AG04449 (cell line): Measurements from ENCODE around the gene MEP1B.
"Not testable (repeated sequence)": the region's sequence is repeated elsewhere in the genome, so short reads cannot be mapped to it uniquely, and the experiment has no call there.

Experiments
- CTCF ChIA-PET: fragments of 350-600 bp; formaldehyde crosslinking; extraction: SDS; loops from one replicate; lab custom pipeline; 2021; ENCODE audit warnings: antibody characterized with exemption; lab: Yijun Ruan, JAX
- POLR2A ChIA-PET: fragments of 400-600, 350-600 bp; formaldehyde crosslinking; extraction: SDS; loops from one replicate; lab custom pipeline; 2020; ENCODE audit warnings: antibody characterized with exemption, inconsistent platforms; lab: Yijun Ruan, JAX
- DNase-seq: peaks from one replicate; pipeline ENCODE4 v3.0.0-alpha.2; 2010; ENCODE audit warnings: low read depth, low spot score
- H3K4me3 ChIP-seq: 2 replicates; pipeline ENCODE4 v1.5.1; 2011; ENCODE audit warnings: low read depth, mild to moderate bottlenecking, control low read depth, low read length
- TF ChIP-seq, protein P1 (sequence below): IDR thresholded peaks from one replicate; pipeline ENCODE4 v1.5.1; 2011; ENCODE audit warnings: mild to moderate bottlenecking, moderate library complexity, low read length, control low read depth, inconsistent platforms; ENCODE audit not compliant: insufficient read depth; ENCODE audit errors: missing control alignments

The MEP1B gene

DNA sequence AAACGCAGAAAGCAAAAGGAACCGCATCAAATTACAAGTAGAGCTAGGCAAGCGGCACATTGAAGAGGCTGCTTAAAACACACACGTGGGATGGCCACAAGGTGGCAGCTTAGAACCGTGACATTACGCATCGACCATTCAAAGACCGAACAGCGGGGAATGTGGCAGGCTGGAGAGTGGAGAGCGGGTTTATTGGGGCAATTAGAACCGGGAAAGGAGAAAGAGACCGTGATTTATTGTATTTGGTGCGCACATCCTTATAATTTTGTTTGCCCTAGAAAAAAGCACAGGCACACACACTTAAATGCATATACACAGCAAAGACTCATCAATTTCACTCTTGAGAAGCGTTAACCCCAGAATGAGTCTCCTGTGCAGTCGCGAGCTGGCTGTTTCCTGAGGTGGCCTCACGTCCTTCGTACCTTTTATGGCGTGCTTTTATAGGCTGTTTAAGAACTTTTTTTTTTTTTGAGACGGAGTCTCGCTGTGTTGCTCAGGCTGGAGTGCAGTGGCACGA lies 31.7 kb upstream of the MEP1B start:
- H3K4me3 ChIP-seq: peak overlapping the region; percentile 38
- peak; percentile 46 for DNase-seq
- TF ChIP-seq, protein P1, sequence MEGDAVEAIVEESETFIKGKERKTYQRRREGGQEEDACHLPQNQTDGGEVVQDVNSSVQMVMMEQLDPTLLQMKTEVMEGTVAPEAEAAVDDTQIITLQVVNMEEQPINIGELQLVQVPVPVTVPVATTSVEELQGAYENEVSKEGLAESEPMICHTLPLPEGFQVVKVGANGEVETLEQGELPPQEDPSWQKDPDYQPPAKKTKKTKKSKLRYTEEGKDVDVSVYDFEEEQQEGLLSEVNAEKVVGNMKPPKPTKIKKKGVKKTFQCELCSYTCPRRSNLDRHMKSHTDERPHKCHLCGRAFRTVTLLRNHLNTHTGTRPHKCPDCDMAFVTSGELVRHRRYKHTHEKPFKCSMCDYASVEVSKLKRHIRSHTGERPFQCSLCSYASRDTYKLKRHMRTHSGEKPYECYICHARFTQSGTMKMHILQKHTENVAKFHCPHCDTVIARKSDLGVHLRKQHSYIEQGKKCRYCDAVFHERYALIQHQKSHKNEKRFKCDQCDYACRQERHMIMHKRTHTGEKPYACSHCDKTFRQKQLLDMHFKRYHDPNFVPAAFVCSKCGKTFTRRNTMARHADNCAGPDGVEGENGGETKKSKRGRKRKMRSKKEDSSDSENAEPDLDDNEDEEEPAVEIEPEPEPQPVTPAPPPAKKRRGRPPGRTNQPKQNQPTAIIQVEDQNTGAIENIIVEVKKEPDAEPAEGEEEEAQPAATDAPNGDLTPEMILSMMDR: peak; percentile 86
- POLR2A ChIA-PET: no interaction called here
- CTCF ChIA-PET: interaction anchor here (0.5 to 10.8 kb wide), 23 partner anchors 9 to 1269 kb away, joined by 3 to 162 read pairs (median 3); partner anchors contain the start of gene GAREM1

DNA sequence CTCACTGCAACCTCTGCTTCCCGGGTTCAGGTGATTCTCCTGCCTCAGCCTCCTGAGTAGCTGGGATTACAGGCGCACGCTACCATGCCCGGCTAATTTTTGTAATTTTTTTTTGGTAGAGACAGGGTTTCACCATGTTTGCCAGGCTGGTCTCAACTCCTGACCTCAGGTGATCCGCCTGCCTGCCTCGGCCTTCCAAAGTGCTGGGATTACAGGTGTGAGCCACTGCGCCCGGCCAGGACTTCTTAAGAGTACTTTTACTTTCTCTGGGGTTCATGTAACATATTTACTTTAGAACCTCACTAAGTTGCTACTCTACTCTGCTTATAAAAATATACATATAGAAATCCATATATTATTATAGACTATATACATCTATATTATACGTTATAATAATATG lies 31.2 kb upstream of the MEP1B start:
- POLR2A ChIA-PET, H3K4me3 ChIP-seq, DNase-seq: not testable (repeated sequence)
- CTCF ChIA-PET: interaction anchor here (0.5 to 10.8 kb wide), 15 partner anchors 8 to 642 kb away, joined by 3 to 162 read pairs (median 5); partner anchors contain the start of gene GAREM1

DNA sequence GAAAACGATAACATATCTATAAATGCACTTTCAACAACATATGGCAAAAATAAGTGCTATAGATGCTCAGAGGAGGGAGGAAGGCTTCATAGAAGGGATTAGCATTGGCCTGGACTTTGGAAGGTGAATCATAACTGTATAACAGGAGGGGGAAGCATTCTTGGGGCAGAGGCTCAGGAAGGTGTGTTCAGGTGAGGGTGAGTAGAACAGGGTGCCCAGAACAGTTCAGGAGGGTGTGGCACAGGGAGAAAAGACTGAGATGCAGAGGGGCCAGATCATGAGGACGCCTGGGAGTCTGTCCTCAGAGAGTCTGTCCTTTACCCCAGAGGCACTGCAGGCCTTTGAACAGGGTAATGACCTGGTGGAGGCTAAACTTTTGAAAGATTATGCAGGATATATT lies 29.3 kb upstream of the MEP1B start:
- CTCF ChIA-PET: interaction anchor here (0.6 to 10.8 kb wide), 3 partner anchors 392 to 451 kb away, joined by 3 to 162 read pairs (median 4); no protein-coding TSS in a partner anchor
- TF ChIP-seq, protein P1: no peak
- no peak for DNase-seq
- H3K4me3 ChIP-seq: no peak overlapping the region
- POLR2A ChIA-PET: no interaction called here

DNA sequence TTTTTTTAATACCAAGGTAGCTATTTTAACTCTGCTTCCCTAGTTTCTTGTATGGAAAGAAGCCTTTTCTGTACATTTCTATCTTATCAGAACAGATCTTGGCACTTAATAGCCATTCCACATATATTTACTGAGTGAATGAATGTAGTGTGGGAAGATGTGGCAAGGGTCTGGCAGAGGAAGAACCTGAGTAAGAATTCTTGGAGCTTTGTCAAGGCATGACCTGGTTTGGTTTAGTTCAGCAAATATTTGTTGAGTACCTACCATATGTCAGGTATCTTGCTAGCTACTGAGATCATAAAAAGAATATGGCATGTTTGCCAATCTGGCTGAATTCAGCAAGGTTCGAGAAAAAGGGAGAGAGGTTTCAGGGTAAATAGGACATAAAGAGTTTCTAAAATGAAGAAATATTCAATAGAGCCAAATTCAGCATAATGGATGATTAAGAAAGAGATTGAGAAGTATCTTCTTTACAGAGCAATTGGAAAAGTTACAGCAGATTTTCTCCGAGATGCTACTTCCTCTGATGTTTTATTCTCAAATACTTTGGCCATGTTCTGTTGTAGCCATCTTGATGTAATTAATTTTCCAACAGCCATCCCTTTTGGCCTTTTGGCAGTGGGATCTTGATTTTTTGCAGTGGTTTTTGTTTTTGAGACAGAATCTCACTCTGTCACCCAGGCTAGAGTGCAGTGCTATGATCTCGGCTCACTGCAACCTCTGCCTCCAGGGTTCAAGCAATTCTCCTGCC lies 21.7 kb upstream of the MEP1B start:
- DNase-seq: no peak

DNA sequence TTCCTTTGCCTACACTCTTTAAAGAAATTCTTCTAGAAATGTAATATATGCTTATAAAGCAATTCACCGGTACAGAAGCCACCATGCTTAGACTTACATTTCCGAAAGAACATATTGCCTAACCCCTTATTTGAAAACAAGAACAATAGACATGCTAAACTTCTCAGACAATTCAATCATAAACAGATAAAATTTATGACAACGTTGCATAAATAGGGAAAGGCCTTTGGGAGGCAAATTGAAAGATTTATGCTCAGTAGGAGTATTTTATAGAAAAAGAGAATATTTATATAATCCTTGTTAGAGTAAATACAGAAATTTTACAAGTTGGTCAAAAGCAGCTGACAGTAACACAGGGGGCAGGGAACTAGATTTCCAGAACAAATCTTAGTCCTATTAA lies 16.2 kb upstream of the MEP1B start:
- TF ChIP-seq, protein P1: no peak
- ChIA-PET CTCF (no interaction called here), POLR2A (no interaction called here)
- no peak overlapping the region for H3K4me3 ChIP-seq
- no peak for DNase-seq

More for the DNA sequence above, 21.7 kb upstream of the MEP1B start:
- H3K4me3 ChIP-seq: no peak overlapping the region
- ChIA-PET POLR2A (no interaction called here), CTCF (interaction anchor here (3.2 kb wide), 1 partner anchor 10 kb away, joined by 19 read pairs; no protein-coding TSS in a partner anchor)
- TF ChIP-seq, protein P1: no peak

DNA sequence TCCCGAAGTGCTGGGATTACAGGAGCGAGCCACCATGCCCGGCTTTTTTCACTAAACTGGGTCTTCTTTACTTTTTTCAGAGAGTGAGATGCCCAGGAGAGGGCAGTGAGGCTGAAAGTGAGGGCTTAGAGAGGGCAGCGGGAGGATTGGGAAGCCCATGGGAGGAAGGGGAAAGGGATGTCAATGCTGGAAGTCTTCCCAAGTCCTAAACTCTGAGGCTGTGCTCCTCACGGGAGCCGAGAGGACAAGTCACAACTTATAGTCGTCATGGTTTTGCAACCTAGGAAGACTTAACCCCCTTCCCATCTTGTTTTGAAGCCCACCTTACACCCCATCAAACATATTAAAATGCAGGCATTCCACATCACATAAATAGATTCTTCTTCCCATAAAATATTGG lies 15.1 kb upstream of the MEP1B start:
- no peak for DNase-seq
- TF ChIP-seq, protein P1: no peak
- CTCF ChIA-PET: interaction anchor here (0.6 kb wide), 1 partner anchor 377 kb away, joined by 3 read pairs; no protein-coding TSS in a partner anchor
- POLR2A ChIA-PET: no interaction called here
- no peak overlapping the region for H3K4me3 ChIP-seq
